K562 (cell line): ENCODE measurements around the gene TMEM248. TPM values are rescaled to one million over a fixed set of nuclear protein-coding genes. Genes with fewer than 3 reads are reported as not detected.

Experiments
- ATAC-seq: fragments of 200-7000 bp; cut with Tn5 transposase; 3 replicates; pipeline ENCODE4 v1.9.1; 2020; ENCODE audit warnings: moderate library complexity
- BruUV-seq: library from RNA; stranded (reverse); fragments of 400-500 nt; replicated peaks from 2 replicates; lab custom pipeline; 2021; lab: Mats Ljungman, UMichigan
- CTCF ChIA-PET: fragments of 300-600 bp; formaldehyde crosslinking; extraction: SDS; loops from one replicate; lab custom pipeline; 2021; ENCODE audit warnings: low intra/inter-chr PET ratio; lab: Yijun Ruan, JAX
- POLR2A ChIA-PET: fragments of 300-600, 350-650 bp; sonication (Branson Sonifier 250); formaldehyde crosslinking; extraction: SDS; loops from one replicate; lab custom pipeline; 2021; ENCODE audit warnings: antibody characterized with exemption, inconsistent platforms; lab: Yijun Ruan, JAX
- DNase-seq, 4 experiments: peaks; one replicate each; pipeline versions ENCODE4 v3.0.0 to v3.0.0-alpha.2; 2011 to 2018; ENCODE audit warnings: low spot score in 3 of 4, mixed read lengths in 3 of 4; ENCODE audit errors: extremely low read depth in 1 of 4
- FAIRE-seq: peaks from 2 replicates; lab custom pipeline; 2011; peaks lifted over from hg19 to GRCh38; lab: Jason Lieb, UNC
- H2AFZ ChIP-seq: 2 replicates; pipeline ENCODE4 v1.6.0; 2011; ENCODE audit warnings: low read depth, low read length, control low read depth, inconsistent platforms
- H3K27ac ChIP-seq: fragments of 200-600 bp; 3 replicates; pipeline ENCODE4 v1.8.0; 2011; ENCODE audit warnings: low read depth, mild to moderate bottlenecking, control low read depth, inconsistent platforms, low read length, moderate library complexity, mixed read lengths; ENCODE audit errors: extremely low read depth
- H3K27me3 ChIP-seq, 2 experiments: fragments of 300-600 bp in 1 of 2; 2 replicates in 1 of 2; 3 replicates in 1 of 2; pipeline versions ENCODE4 v1.6.0 to v1.8.0; 2011; ENCODE audit warnings: inconsistent platforms in 2 of 2, low read length in 2 of 2, mild to moderate bottlenecking in 1 of 2, mixed read lengths in 1 of 2, moderate library complexity in 1 of 2; ENCODE audit not compliant: control insufficient read depth in 2 of 2, insufficient read depth in 2 of 2
- H3K36me3 ChIP-seq: fragments of 300-600 bp; 3 replicates; pipeline ENCODE4 v1.8.0; 2011; ENCODE audit warnings: mild to moderate bottlenecking, low read length, inconsistent platforms; ENCODE audit not compliant: control insufficient read depth, insufficient read depth
- H3K4me1 ChIP-seq, 2 experiments: fragments of 200-600 bp in 1 of 2; replicated peaks in 1 of 2; 2 replicates in 1 of 2; 3 replicates in 1 of 2; pipeline versions ENCODE4 v1.5.1 to v1.8.0; 2011; ENCODE audit warnings: inconsistent platforms in 2 of 2, low read length in 2 of 2, mild to moderate bottlenecking in 1 of 2, mixed read lengths in 1 of 2, moderate library complexity in 1 of 2; ENCODE audit not compliant: control insufficient read depth in 2 of 2, insufficient read depth in 2 of 2
- H3K4me2 ChIP-seq: 2 replicates; pipeline ENCODE4 v1.6.1; 2011; ENCODE audit warnings: low read length, control low read depth, inconsistent platforms, mixed read lengths; ENCODE audit not compliant: insufficient read depth
- H3K4me3 ChIP-seq: fragments of 200-600 bp; sonication (generic), shearing (Covaris generic); 2 replicates; pipeline ENCODE4 v1.5.1; 2016; ENCODE audit warnings: control low read depth, inconsistent platforms
- H3K79me2 ChIP-seq: fragments of 200-600 bp; 3 replicates; pipeline ENCODE4 v1.8.0; 2011; ENCODE audit warnings: low read length, inconsistent platforms; ENCODE audit not compliant: control insufficient read depth, insufficient read depth
- H3K9ac ChIP-seq, 2 experiments: 2 replicates each; pipeline versions ENCODE4 v1.6.0 to v1.6.1; 2011; ENCODE audit warnings: low read depth in 2 of 2, low read length in 2 of 2, control low read depth in 1 of 2, inconsistent platforms in 1 of 2, mild to moderate bottlenecking in 1 of 2, mixed read lengths in 1 of 2; ENCODE audit not compliant: insufficient read depth in 1 of 2
- H3K9me1 ChIP-seq: one replicate; pipeline ENCODE4 v1.6.0; 2011; ENCODE audit warnings: inconsistent platforms, mild to moderate bottlenecking, low read length, moderate library complexity; ENCODE audit not compliant: control insufficient read depth, insufficient read depth
- H3K9me3 ChIP-seq: replicated peaks from 2 replicates; pipeline ENCODE4 v1.5.1; 2011; ENCODE audit warnings: low read depth, low read length, inconsistent platforms; ENCODE audit not compliant: control insufficient read depth, insufficient read depth
- H4K20me1 ChIP-seq: replicated peaks from 2 replicates; pipeline ENCODE4 v1.6.1; 2011; ENCODE audit warnings: low read length, inconsistent platforms, mixed read lengths; ENCODE audit not compliant: control insufficient read depth, insufficient read depth
- CC2D1A ChIP-seq: fragments of 450-650 bp; IDR thresholded peaks from 2 replicates; pipeline ENCODE4 v1.6.1; 2017; ENCODE audit warnings: mild to moderate bottlenecking
- E2F1 ChIP-seq: sonication (generic); formaldehyde crosslinking; IDR thresholded peaks from 2 replicates; pipeline ENCODE4 v1.8.1; 2023; ENCODE audit warnings: mild to moderate bottlenecking, missing genetic modification reagents, moderate library complexity
- HBP1 ChIP-seq: fragments of 450-650 bp; formaldehyde crosslinking; IDR thresholded peaks from 2 replicates; pipeline ENCODE4 v1.4.0; 2022; ENCODE audit warnings: missing genetic modification characterization
- MEIS2 ChIP-seq: fragments of 450-650 bp; IDR thresholded peaks from 2 replicates; pipeline ENCODE4 v1.6.1; 2014; ENCODE audit warnings: mild to moderate bottlenecking; ENCODE audit not compliant: partially characterized antibody
- RBM39 ChIP-seq: fragments of 200-400 bp; formaldehyde crosslinking; optimal IDR thresholded peaks from 2 replicates; pipeline ENCODE3; 2018; ENCODE audit warnings: low read depth, low read length
- SMARCC2 ChIP-seq: fragments of 450-650 bp; IDR thresholded peaks from 2 replicates; pipeline ENCODE4 v1.6.1; 2017; ENCODE audit warnings: antibody characterized with exemption, moderate library complexity, mild to moderate bottlenecking, low read depth
- STAT6 ChIP-seq: sonication (generic); formaldehyde crosslinking; IDR thresholded peaks from 2 replicates; pipeline ENCODE4 v1.8.1; 2023; ENCODE audit warnings: mild to moderate bottlenecking, missing genetic modification reagents
- ZNF354B ChIP-seq: fragments of 250-450 bp; sonication (Bioruptor Pico); IDR thresholded peaks from 2 replicates; pipeline ENCODE4 v1.4.0; 2020
- ZNF507 ChIP-seq: conservative IDR thresholded peaks from 2 replicates; pipeline ENCODE4 v1.6.1; 2017; ENCODE audit warnings: missing genetic modification characterization, missing compliant biosample characterization
- WGBS: fragments of 100-300 bp; shearing (Covaris generic); methylation state at CpG from one replicate; pipeline ENCODE4 v1.1.6; 2016; ENCODE audit warnings: low coverage, mixed read lengths; ENCODE audit not compliant: insufficient coverage; ENCODE audit errors: missing lambda C conversion rate; 5-methylcytosine and 5-hydroxymethylcytosine counted together
- in situ Hi-C: fragments of 300-500 bp; cut with MboI; formaldehyde crosslinking; loops from 4 replicates; pipeline ENCODE4 v1.15.0; 2018; ENCODE audit warnings: inconsistent platforms, mixed read lengths
- intact Hi-C: fragments of 100-400 bp; cut with micrococcal nuclease; formaldehyde crosslinking; loops from 2 replicates; pipeline ENCODE4 v1.14.2; 2022
- polyA plus RNA-seq, 8 experiments: library from polyadenylated mRNA; depleted of rRNA in 4 of 8; stranded (reverse) in 5 of 8; unstranded in 3 of 8; fragments of >200 nt; fragmentation: Nextera tagmentation in 2 of 8; fragmentation: Illumina TruSeq in 1 of 8; extraction: Ambion mirVana in 2 of 8; extraction: Trizol in 1 of 8; gene quantifications; 2 replicates each; pipeline versions ENCODE4 v1.2.1 to v1.2.3, GENCODE V29; 2011 to 2014; ENCODE audit warnings: inconsistent platforms in 1 of 8, missing spikeins in 1 of 8
- total RNA-seq, 7 experiments: library from RNA; depleted of rRNA in 6 of 7; stranded (reverse); fragments of >200 nt in 6 of 7; fragmentation: Illumina TruSeq in 2 of 7; extraction: Trizol in 2 of 7; gene quantifications; 2 replicates each; pipeline versions ENCODE4 v1.2.1 to v1.2.3, GENCODE V29; 2011 to 2021; ENCODE audit warnings: low replicate concordance in 1 of 7
- TF ChIP-seq, protein P1 (sequence below): fragments of 250-450 bp; sonication (Bioruptor Pico); IDR thresholded peaks from 2 replicates; pipeline ENCODE4 v1.5.0; 2020; ENCODE audit warnings: mild to moderate bottlenecking

TMEM248 gene
- total and polyA plus RNA-seq, 9 of the 15 experiments (the other 6 are each of a cell fraction or from before 2014, with no cell fraction given): 6.3 to 132 (median 64.4) TPM

DNA sequence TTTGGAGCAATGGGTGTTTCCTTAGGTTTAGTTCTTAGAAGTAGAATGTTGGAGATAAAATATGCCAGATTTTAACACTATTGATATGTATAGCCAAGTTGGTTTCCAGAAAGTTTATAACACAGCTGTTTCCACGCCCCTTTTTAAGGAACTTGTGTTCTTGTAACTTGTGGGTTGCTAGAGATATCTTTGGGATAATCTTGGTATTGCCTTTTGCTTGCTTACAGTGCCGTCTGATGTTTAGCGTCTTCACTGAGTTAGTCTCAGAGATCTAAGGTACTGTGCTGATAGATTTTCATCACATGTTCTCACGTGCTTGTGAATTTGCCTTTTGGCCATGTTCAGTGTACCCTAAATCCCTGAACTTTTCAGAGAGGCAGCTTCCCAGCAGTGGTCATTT, 12.4 kb downstream of the TMEM248 start (continued):
- no peak for TF ChIP-seq HBP1 (CRISPR knock-in tag)
- no peak for TF ChIP-seq CC2D1A
- no peak for TF ChIP-seq E2F1

- 87% methylated on average over 4 of the region's 4 CpGs for WGBS
Observed at GRCh38 chr7:66937940-66938339, 16.9 kb downstream of the TMEM248 start.

More at GRCh38 chr7:66937940-66938339, 16.9 kb downstream of the TMEM248 start:
- ChIA-PET CTCF (no interaction called here), POLR2A (interaction anchor here (0.6 to 0.7 kb wide), 2 partner anchors 10 to 33 kb away, joined by 3 to 7 read pairs; no protein-coding TSS in a partner anchor)
- H3K4me2 ChIP-seq: no peak overlapping the region
- no peak overlapping the region for H3K27ac ChIP-seq
- intact Hi-C loops (no loop called here), in situ Hi-C loops (no loop called here)
- no peak overlapping the region for H2AFZ ChIP-seq
- FAIRE-seq (no peak), ATAC-seq (no peak), DNase-seq (no peak)
- no peaks in the 10 kb centered on the region for H3K27me3 ChIP-seq
- H3K79me2 ChIP-seq: peaks cover 79% of the 10 kb centered on the region
- H3K36me3 ChIP-seq: peaks cover 49% of the 10 kb centered on the region
- no peak overlapping the region for H3K4me3 ChIP-seq
- BruUV-seq: no TSS peak
- H3K4me1 ChIP-seq: peaks cover 4 to 9% of the 10 kb centered on the region in 2 experiments
- TF ChIP-seq ZNF354B (CRISPR knock-in tag) (peak; percentile 64), ZNF507 (tag) (peak; percentile 93), RBM39 (no peak), SMARCC2 (no peak), STAT6 (CRISPR knock-in tag) (no peak), MEIS2 (no peak)
- TF ChIP-seq, protein P1, sequence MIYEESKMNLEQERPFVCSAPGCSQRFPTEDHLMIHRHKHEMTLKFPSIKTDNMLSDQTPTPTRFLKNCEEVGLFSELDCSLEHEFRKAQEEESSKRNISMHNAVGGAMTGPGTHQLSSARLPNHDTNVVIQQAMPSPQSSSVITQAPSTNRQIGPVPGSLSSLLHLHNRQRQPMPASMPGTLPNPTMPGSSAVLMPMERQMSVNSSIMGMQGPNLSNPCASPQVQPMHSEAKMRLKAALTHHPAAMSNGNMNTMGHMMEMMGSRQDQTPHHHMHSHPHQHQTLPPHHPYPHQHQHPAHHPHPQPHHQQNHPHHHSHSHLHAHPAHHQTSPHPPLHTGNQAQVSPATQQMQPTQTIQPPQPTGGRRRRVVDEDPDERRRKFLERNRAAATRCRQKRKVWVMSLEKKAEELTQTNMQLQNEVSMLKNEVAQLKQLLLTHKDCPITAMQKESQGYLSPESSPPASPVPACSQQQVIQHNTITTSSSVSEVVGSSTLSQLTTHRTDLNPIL (CRISPR knock-in tag): no peak
- H3K9ac ChIP-seq: no peak overlapping the region
- H4K20me1 ChIP-seq: peaks cover 9% of the 10 kb centered on the region
- no peaks in the 10 kb centered on the region for H3K9me3 ChIP-seq
- H3K9me1 ChIP-seq: no peaks in the 10 kb centered on the region
